Activated CD4-positive, CD25-positive, alpha-beta regulatory T cell treated with anti-CD3 and anti-CD28 coated beads, Interleukin-2, amount 50 U/mL, for 16 hours (primary cell): ENCODE results near the gene DSG2.

Source experiments
- DNase-seq: peaks from one replicate; pipeline ENCODE4 v3.0.0-alpha.2; 2020; ENCODE audit warnings: low read depth, low spot score

Gene DSG2

GRCh38 chr18:31555971-31556747 lies 58.2 kb downstream of the DSG2 start:
- no peak for DNase-seq

DNA sequence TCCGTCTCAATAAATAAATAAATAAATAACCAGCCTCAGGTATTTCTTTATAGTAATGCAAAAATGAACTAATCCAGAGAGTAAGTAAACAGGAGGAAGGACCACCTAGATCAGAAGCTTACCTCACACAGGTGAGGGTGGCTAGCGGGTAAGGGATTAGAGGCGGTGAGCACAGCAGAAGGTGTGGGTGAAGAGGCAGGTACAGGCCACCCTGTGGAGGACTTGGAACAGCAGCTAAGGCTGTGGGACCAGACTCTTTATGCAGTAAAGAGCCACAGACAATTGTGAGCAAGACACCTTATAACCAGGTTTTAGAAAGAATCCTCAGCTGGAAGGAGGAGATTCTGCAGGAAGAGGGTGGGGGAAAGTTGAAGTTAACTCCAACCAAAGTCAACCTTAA lies 59.5 kb downstream of the DSG2 start:
- DNase-seq: no peak

DNA sequence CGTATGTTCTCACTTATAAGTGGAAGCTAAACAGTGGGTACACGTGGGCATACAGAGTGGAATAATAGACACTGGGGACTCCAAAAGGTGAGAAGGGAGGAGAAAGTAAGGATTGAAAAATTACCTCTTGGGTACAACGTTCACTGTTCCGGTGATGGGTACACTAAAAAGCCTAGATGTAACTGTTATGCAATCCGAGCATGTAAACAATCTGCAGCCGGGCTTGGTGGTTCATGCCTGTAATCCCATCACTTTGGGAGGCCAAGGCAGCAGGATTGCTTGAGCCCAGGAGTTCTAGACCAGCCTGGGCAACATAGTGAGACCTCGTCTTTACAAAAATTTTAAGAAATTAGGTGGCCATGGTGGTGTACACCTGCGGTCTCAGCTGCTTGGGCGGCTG lies 60.6 kb downstream of the DSG2 start:
- no peak for DNase-seq

GRCh38 chr18:31562726-31563125 lies 64.7 kb downstream of the DSG2 start:
- DNase-seq: no peak

- no peak for DNase-seq
Observed at GRCh38 chr18:31563778-31564177, 65.8 kb downstream of the DSG2 start.

DNA sequence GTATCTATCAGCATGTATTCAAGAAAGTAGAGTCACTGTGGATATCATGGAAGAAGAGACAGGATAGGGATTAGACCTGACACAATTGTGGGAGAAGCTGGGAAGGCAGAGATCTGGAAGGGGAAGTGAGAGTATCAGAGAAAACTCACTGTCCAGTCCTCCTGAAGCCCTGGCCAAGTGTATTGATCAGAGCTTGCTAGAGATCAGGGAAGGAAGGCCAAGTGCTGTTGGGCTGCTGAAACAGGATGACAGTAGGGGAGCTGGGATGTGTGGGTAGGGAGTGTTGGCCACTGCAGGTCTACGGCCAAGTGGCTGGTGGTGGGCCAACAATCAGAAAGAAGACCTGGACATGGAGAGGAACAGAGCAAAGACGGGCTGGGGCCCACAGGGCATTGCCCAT lies 67.4 kb downstream of the DSG2 start:
- no peak for DNase-seq

GRCh38 chr18:31565782-31566512 lies 68.0 kb downstream of the DSG2 start:
- no peak for DNase-seq

DNA sequence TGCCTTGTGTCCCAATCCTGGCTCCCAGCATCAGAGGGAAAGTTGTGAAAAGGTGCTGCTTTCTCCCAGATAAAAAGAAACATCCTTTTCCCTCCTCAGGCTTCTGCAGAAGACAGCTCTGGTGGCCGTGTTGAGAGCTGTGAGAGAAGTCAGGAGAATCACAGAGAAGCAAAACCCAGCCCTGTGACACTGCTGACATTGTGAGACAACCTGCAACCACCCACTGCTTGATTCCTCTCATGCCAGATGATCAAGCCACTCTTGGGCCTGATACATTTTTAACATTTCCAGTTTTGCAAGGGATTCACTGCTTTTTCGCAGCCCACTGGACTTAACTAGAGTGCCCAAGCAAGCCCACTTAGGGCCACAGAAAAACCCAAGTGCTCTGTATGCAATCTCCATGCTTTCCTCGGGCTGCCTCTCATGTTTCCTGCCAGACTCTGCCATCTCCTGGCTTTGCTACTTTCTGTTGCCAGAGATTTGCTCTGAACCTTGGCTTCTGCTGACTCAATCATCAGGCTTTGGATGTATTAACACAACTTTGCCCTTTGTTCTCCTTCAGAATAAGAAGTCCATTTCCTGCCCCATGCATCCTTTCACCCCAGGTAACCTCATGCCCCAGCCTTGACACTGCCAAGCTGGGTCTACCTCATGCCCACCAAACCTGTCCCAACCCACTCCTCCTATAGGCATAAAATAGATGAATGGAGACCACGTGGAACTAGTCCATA lies 68.8 kb downstream of the DSG2 start:
- DNase-seq: no peak

- no peak for DNase-seq
Observed at GRCh38 chr18:31572368-31572767, 74.4 kb downstream of the DSG2 start.

DNA sequence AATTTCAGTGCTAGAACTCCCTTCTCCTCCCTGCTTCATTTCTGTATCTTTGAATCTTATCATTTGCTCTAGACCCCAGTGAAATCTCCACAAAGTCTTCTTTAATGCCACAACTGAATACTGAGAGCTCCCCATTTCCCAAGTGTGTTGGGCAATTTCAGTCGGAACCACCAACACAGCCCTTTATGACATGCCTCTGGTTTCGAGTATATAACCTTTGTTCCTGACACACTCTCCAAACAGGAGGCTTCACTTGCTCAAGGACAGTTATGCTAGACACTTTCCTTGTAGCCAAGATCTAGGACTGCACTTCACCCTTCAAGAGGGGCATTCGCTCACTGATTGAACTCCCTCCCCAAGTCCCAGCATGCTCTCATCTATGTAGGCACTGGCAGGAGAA lies 75.1 kb downstream of the DSG2 start:
- DNase-seq: no peak

- DNase-seq: no peak
Observed at GRCh38 chr18:31574359-31574758, 76.4 kb downstream of the DSG2 start.

- DNase-seq: no peak
Observed at GRCh38 chr18:31575515-31576257, 77.7 kb downstream of the DSG2 start.

DNA sequence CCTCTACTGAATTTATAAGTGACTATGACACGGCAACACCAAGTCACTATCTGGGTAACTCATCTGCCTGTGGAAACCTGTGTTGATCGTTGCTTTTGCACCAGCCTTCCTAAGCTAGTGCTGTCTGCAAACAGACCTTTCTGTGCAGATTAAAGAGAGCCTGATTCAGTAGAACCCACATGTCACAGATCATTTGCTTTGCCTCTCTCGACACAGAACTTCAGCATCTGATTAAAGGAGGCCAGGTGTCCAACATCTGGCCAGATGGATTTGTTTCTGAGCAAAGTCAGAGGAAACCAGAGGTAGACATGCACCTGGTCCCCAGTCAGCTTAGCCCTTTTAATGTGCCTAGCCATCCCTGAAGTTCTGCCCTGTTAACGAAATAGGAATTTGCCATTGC lies 78.7 kb downstream of the DSG2 start:
- DNase-seq: no peak

- DNase-seq: no peak
Observed at GRCh38 chr18:31577195-31577594, 79.2 kb downstream of the DSG2 start.

GRCh38 chr18:31578126-31578525 lies 80.1 kb downstream of the DSG2 start:
- no peak for DNase-seq

GRCh38 chr18:31579375-31579774 lies 81.4 kb downstream of the DSG2 start:
- DNase-seq: no peak

DNA sequence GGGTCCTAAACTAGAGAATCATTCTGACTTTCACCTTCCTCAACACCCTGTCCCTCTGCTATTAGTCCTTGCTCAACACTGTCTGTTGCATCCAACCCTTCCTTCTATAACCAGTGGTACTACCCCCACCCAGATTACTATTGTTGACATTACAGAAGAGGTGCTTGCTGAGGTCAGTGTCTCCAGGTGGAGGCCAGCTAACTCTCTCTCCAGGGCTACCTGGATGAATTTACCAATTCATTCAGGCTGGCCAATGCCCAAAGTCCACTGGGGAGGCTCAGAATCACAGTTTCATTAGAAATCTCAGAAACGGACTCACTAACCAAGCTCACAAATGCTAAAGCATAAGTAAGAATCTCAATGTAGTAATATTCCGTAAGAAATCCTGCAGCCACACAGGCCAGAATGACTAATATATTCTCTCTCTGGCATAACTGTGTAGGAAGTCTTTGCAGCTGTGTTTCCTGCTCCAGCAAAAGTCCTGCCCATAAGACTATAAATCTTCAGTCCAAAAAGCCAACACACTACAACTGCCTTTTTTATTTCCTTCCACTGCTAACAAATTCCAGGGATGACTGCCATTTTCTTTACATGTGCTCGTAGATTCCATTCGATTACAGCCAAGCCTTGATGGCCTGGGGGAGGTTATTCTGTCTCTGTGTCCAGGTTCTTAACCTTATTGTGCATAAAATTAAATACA lies 83.7 kb downstream of the DSG2 start:
- no peak for DNase-seq

DNA sequence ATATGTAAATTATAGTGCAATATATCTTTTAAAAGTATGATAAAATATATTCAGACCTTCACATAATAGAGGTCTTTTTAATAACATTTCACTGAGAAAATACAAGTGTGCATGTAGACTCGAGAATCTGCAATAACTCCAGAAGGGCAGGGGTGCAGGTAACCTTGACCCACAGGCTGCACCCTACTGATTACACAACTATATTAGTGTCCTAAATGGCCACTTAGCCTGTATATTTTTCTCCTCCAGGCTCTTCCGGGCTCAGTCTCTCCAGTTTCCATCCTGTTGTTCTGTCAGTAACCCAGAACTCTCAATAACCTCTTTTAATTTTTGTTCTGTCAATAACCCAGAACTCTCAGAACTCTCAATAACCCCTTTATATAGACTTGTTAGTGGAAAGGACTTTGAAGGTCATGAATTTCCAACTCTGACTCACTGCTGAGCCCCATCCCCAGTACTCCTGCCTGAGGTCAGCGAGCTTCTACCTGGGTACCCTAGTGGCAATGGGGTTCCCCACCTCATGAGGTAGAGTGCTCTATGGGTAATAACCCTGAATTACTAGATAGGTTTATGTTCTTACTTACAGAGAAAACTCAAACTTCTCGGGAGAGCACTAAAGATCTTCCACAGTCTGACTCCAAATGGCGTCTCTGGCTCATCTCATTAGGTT lies 85.3 kb downstream of the DSG2 start:
- DNase-seq: no peak

- DNase-seq: no peak
Observed at GRCh38 chr18:31585991-31586390, 88.0 kb downstream of the DSG2 start.

DNA sequence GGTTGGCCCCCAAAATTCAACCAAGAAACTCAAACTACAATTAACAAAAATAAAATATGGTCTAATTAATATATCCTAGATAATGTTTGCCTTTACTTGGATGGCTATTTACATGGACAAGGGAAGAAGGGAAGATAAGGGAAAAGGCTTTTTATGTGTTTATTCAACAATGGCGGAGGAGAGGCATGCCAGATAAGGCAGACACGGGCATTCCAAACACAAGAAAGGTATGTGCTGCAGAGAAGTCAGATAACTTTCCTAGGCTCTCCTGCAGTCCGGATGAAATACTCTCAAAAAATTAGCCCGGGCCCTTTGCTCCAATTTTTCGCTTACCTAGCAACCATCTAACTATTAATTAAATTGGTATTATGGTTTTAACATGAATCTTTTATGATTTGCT lies 88.6 kb downstream of the DSG2 start:
- no peak for DNase-seq

DNA sequence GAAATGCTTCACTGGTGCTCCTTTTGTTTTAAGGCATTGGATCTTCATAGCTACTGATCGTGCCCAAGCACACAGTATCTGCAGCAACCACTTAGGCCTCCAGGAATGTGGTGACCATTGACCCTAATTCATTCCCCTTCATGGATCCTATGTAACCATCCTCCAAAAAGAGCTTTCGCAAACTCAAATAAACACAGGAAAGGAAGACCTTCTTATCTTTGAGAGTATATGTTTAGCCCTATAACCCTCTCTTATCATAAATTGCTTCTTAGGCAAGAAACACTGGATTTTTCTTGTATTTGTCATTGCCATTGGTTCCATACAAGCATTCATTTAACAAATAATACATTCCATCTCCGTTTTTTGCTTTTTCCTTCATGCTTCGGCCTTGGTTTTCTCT lies 89.6 kb downstream of the DSG2 start:
- no peak for DNase-seq
